Measurements from ENCODE around the gene AQP1.

Gene AQP1

GRCh38 chr7:30881448-30881847 is 30.2 kb upstream of the AQP1 start:
- no peak for FAIRE-seq

GRCh38 chr7:30884881-30885280 is 26.8 kb upstream of the AQP1 start:
- DNase-seq (ENCODE audit: extremely low spot score, insufficient read length, low read depth): no peak
- FAIRE-seq: no peak

More at GRCh38 chr7:30881448-30881847, 30.2 kb upstream of the AQP1 start:
- DNase-seq (ENCODE audit: extremely low spot score, insufficient read length, low read depth): no peak

GRCh38 chr7:30886608-30887011 is 25.0 kb upstream of the AQP1 start:
- no peak for FAIRE-seq
- DNase-seq (ENCODE audit: extremely low spot score, insufficient read length, low read depth): no peak

GRCh38 chr7:30887464-30887872 is 24.2 kb upstream of the AQP1 start:
- FAIRE-seq (no peak), DNase-seq (ENCODE audit: extremely low spot score, insufficient read length, low read depth) (no peak)

DNA sequence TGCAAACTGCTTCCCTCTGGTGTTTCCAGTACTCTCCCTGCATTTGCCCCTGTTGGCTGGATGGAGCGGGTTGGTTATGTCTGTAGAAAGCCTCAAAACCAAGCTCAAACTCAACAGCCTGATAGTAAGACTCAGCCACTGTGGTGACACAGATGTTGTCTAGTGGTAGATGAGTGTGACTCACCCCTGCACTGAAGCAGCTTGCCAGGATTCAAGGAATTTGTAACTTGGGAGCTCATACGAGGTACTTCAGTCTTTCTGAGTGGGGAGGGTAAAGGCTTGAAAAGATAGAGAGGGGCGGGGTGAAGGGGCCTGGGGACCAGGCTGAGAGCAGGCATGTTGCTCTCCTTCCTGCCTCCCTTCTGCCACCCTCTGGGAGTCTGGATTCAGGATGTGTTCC is 22.9 kb upstream of the AQP1 start:
- DNase-seq (ENCODE audit: extremely low spot score, insufficient read length, low read depth) (no peak), FAIRE-seq (no peak)

GRCh38 chr7:30890226-30890625 is 21.4 kb upstream of the AQP1 start:
- FAIRE-seq (no peak), DNase-seq (ENCODE audit: extremely low spot score, insufficient read length, low read depth) (no peak)

- FAIRE-seq (no peak), DNase-seq (ENCODE audit: extremely low spot score, insufficient read length, low read depth) (no peak)
These were observed 18.3 kb upstream of the AQP1 start for GRCh38 chr7:30893357-30893756.

GRCh38 chr7:30894009-30894408 is 17.6 kb upstream of the AQP1 start:
- FAIRE-seq (no peak), DNase-seq (ENCODE audit: extremely low spot score, insufficient read length, low read depth) (no peak)

GRCh38 chr7:30894866-30895605 is 16.6 kb upstream of the AQP1 start:
- no peak for FAIRE-seq
- no peak for DNase-seq (ENCODE audit: extremely low spot score, insufficient read length, low read depth)

DNA sequence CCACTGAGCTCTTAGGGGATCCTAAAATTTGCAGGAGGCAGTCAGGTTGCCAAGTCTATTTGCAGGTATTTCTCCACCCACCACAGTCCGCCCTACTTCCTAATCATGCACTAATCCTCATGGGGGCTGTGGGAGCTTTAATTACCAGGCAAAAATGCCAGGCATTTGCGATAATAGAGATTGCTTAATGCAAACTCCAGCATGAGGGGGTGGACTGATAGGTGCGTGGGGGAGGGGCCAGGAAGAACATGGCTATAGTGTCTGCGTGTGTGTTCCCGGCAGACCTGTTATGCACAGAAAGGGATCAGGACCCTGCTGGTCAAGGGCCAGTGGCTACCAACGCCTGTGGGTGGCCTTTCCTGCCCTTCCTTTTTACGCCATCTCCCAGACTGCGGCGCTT is 15.6 kb upstream of the AQP1 start:
- DNase-seq (ENCODE audit: extremely low spot score, insufficient read length, low read depth) (no peak), FAIRE-seq (no peak)

DNA sequence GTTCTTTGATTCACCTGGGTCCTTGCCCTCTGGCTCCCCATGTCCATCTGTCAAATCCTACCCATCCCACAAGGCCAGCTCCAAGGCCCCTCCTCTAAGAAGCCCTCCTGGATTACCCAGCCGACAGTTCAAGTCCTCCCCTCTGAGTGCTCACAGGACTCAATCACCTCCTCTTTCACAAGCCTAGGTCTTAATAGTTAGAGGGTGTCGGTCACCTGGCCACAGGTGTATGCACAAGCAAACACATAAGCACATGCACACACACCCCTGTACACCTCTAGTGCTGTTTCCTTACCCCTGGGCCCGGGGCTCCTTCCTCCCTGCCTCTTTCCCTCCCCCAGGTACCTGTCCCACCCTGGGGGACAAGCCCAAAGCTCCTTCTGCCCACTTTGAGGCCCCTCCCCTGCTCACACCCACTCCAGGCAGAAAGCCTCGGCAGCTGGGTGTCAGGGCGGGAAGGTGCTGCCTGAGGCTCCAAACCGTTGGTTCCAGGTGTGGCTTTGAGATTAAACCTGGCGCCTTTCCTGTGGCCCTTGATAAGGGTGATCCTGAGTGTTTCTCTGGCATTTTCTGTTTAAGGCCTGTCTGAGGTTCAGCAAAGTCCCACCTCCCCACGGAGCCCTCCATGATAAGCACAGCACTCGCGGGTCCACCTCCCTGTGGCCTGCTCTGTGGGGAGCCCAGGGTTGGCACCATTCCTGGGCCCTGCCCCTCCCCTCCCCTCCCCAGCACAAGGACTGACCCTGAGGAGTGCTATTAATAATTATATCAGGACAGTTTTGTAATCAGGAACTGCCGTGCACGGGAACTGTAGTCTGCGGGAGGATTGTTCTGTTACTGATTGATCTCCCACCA is 14.6 kb upstream of the AQP1 start:
- FAIRE-seq (no peak), DNase-seq (ENCODE audit: extremely low spot score, insufficient read length, low read depth) (no peak)

GRCh38 chr7:30897770-30898169 is 13.9 kb upstream of the AQP1 start:
- no peak for FAIRE-seq

DNA sequence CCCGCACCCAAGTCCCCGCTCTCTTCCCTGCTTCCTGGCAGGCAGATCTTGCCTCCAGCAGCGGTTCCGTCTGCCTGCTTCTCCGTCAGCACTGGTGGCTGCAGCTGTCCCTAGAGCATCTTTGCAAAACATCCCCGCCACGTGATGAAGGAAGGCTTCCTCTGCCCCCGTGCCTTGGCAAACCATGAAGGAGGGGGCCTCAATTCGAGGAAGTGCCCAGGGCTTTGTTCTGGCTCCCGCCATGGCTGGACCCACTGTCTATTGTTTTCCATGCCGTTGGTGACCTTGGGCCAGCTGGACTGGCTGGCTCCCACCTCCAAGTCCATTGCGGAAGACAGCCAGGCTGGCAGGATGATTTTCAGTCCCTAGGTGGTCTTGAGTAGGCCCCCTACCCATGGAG is 13.2 kb upstream of the AQP1 start:
- DNase-seq (ENCODE audit: extremely low spot score, insufficient read length, low read depth) (no peak), FAIRE-seq (no peak)

More at GRCh38 chr7:30897770-30898169, 13.9 kb upstream of the AQP1 start:
- no peak for DNase-seq (ENCODE audit: extremely low spot score, insufficient read length, low read depth)

GRCh38 chr7:30899066-30899465 is 12.6 kb upstream of the AQP1 start:
- FAIRE-seq (no peak), DNase-seq (ENCODE audit: extremely low spot score, insufficient read length, low read depth) (no peak)

GRCh38 chr7:30899630-30900029 is 12.0 kb upstream of the AQP1 start:
- no peak for FAIRE-seq

DNA sequence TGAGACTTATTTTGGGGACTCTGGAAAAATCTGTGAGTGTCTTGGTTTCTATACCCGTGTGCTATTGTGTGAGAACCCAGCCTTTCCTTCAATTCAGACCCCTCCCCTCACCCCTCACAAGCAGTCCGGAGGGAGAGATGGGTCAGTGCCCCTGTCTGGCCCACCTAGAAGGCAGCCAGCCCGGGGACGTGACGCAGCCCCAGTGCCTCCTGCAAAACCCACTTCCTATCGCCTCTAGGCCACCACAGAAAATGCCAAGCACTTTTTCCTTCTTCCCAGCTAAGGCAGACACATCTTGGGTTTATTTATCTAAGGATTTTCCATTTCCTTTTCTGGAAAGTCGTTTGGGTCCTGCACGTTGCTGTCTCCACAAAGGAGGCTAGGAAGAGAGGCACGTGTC is 11.6 kb upstream of the AQP1 start:
- FAIRE-seq (no peak), DNase-seq (ENCODE audit: extremely low spot score, insufficient read length, low read depth) (no peak)

More at GRCh38 chr7:30899630-30900029, 12.0 kb upstream of the AQP1 start:
- DNase-seq (ENCODE audit: extremely low spot score, insufficient read length, low read depth): no peak

DNA sequence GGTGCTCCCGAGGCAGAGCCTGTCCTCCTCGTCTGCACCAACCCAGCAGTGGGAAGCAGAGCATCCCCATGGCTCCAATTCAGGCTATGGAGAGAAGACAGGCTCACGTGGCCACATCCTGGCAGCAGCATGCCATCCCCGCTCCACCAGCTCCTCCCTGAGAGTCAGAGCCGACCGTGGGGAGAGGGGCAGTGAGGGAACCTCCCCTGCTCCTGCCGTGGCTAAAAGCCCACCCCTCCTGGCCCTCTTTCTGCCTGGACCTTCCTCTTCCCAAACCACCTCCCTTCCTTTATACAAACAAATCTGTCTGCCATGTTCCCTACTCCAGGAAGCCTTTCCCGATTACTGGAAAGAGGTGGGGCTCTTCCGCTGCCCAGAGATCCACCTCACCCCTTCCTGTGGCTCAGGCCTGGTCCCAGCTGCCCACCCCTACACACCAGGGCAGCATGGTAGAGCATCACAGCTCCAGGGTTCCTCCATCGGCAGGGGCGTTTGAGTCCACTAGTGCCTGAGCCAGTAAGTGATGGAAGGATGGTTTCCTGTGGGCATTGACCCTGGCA is 10.8 kb upstream of the AQP1 start:
- FAIRE-seq (no peak), DNase-seq (ENCODE audit: extremely low spot score, insufficient read length, low read depth) (no peak)

DNA sequence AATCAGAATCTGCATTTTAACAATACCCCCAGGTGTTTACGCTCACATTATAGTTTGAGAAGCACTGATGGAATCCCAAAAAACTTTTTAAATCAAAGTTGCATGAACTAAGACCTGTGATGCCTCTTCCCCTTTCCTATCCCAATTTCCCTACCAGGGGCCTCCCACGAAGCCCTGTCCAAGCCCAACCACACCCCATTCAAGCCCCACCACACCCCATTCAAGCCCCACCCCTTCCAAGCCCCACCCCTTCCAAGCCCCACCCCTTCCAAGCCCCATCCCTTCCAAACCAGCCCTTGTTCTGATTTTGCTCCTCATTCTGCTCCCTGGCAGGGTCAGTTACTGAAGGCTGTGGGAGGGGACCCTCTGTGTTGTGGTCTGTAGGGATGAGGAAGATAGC is 9.8 kb upstream of the AQP1 start:
- FAIRE-seq: no peak

GRCh38 chr7:30902466-30902865 is 9.2 kb upstream of the AQP1 start:
- FAIRE-seq: no peak
- no peak for DNase-seq (ENCODE audit: extremely low spot score, insufficient read length, low read depth)

More for the DNA sequence above, 9.8 kb upstream of the AQP1 start:
- DNase-seq (ENCODE audit: extremely low spot score, insufficient read length, low read depth): no peak

DNA sequence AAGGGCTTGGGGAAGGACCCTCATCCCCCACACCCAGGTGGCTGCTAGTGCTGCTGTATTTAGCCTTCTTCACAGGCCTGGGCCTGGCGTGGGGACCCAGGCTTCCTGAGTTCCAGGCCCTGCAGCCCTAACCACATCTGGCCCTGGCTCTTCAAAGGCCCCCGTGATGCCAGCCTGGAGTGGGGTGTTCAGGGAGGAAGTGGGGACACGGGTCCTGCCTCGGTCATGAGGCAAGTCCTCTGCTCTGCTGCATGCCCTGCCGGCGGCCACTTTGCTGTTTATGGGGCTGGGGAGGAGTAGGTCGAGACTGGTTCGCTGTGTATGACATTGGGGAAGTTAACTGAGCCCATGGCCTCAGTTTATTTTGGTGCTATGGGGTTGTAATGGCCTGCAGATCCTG is 8.5 kb upstream of the AQP1 start:
- DNase-seq (ENCODE audit: extremely low spot score, insufficient read length, low read depth) (no peak), FAIRE-seq (no peak)

DNA sequence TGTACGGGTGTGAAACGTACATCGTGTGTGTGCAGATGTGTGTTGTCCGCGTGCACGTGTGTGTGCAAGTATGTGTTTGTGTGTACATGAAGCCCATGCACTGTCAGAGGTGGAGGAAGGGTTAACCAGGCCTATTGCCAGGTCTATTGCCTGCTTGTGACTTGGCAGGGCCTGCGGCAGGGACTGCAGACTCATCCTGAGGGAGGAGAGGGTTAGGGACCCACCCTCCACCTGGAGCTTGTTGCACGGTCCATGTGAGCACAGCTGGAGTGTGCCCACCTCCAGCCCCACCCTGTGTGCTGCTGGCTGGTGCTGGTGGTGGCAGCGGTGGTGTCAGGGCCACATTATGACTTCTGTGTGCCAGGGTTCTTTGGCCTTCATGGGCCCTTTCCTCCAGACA is 7.1 kb upstream of the AQP1 start:
- no peak for DNase-seq (ENCODE audit: extremely low spot score, insufficient read length, low read depth)
- FAIRE-seq: no peak

Measured in GM18507 (cell line).